ENCODE data around the gene FRAT1. TPM values are rescaled to one million over a fixed set of nuclear protein-coding genes. Genes with fewer than 3 reads are reported as not detected.

FRAT1 gene
- total and polyA plus RNA-seq, 2 of the 13 experiments (the other 11 are each of a cell fraction or from before 2014, with no cell fraction given): 1.7 to 2.3 TPM

DNA sequence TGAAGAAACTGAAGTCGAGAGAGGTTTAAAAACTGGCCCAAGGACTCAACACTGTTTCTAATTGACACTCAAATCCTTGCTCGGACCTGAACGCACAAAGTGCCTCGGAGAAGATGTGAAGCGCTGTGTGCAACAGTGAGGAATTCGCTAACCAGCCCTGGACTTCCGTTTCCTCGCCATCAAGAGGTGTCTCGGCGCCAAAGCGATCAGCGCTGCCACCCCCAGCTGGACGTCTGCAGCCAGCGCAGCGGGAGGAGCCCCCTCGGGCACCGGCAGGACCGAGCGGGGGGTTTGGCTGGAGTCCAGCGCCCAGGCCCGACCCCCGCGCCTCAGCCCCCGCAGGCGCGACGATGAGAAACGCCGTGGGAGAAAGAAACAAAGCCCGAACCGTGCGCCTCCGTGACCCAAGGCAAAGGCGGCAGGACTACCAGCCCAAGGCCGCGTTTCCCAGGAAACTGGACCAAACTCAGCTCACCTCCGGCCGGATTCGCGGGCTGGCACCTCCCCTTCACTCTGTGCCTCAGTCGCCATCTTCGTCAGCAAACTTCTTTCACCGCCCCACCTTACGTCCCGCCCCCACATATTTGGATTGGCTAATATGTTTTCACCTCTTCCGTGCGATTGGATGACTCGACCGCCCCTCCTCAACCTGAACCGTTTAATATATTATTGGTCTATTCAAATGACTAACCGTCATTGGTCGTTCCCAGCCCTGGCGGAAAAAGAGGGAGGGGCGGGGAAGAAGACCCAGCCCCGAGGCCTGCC lies 26.8 kb upstream of the FRAT1 start, which contains the start of gene ARHGAP19 (continued):
- TF ChIP-seq, protein P1, sequence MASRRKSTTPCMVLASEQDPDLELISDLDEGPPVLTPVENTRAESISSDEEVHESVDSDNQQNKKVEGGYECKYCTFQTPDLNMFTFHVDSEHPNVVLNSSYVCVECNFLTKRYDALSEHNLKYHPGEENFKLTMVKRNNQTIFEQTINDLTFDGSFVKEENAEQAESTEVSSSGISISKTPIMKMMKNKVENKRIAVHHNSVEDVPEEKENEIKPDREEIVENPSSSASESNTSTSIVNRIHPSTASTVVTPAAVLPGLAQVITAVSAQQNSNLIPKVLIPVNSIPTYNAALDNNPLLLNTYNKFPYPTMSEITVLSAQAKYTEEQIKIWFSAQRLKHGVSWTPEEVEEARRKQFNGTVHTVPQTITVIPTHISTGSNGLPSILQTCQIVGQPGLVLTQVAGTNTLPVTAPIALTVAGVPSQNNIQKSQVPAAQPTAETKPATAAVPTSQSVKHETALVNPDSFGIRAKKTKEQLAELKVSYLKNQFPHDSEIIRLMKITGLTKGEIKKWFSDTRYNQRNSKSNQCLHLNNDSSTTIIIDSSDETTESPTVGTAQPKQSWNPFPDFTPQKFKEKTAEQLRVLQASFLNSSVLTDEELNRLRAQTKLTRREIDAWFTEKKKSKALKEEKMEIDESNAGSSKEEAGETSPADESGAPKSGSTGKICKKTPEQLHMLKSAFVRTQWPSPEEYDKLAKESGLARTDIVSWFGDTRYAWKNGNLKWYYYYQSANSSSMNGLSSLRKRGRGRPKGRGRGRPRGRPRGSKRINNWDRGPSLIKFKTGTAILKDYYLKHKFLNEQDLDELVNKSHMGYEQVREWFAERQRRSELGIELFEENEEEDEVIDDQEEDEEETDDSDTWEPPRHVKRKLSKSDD (CRISPR knock-in tag; IDR thresholded peaks at IDR 0.05; ENCODE audit: low read depth): 0 out of 2 replicates have a peak, but pooled peaks have one; percentile 17
- no peak for TF ChIP-seq CC2D1A (CRISPR knock-in tag; IDR thresholded peaks at IDR 0.05)
- no peak for TF ChIP-seq PCBP1 (IDR thresholded peaks at IDR 0.05; ENCODE audit: borderline replicate concordance, low read depth, low read length)
- TF ChIP-seq ELF3 (CRISPR knock-in tag; IDR thresholded peaks at IDR 0.05): peak; percentile 51; the same call in 1 of the 2 replicates
- TF ChIP-seq, protein P2, sequence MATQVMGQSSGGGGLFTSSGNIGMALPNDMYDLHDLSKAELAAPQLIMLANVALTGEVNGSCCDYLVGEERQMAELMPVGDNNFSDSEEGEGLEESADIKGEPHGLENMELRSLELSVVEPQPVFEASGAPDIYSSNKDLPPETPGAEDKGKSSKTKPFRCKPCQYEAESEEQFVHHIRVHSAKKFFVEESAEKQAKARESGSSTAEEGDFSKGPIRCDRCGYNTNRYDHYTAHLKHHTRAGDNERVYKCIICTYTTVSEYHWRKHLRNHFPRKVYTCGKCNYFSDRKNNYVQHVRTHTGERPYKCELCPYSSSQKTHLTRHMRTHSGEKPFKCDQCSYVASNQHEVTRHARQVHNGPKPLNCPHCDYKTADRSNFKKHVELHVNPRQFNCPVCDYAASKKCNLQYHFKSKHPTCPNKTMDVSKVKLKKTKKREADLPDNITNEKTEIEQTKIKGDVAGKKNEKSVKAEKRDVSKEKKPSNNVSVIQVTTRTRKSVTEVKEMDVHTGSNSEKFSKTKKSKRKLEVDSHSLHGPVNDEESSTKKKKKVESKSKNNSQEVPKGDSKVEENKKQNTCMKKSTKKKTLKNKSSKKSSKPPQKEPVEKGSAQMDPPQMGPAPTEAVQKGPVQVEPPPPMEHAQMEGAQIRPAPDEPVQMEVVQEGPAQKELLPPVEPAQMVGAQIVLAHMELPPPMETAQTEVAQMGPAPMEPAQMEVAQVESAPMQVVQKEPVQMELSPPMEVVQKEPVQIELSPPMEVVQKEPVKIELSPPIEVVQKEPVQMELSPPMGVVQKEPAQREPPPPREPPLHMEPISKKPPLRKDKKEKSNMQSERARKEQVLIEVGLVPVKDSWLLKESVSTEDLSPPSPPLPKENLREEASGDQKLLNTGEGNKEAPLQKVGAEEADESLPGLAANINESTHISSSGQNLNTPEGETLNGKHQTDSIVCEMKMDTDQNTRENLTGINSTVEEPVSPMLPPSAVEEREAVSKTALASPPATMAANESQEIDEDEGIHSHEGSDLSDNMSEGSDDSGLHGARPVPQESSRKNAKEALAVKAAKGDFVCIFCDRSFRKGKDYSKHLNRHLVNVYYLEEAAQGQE (IDR thresholded peaks at IDR 0.05; ENCODE audit: borderline replicate concordance in 1 of 2, low read depth in 1 of 2, low read length in 2 of 2): no peak
- TF ChIP-seq, protein P3, sequence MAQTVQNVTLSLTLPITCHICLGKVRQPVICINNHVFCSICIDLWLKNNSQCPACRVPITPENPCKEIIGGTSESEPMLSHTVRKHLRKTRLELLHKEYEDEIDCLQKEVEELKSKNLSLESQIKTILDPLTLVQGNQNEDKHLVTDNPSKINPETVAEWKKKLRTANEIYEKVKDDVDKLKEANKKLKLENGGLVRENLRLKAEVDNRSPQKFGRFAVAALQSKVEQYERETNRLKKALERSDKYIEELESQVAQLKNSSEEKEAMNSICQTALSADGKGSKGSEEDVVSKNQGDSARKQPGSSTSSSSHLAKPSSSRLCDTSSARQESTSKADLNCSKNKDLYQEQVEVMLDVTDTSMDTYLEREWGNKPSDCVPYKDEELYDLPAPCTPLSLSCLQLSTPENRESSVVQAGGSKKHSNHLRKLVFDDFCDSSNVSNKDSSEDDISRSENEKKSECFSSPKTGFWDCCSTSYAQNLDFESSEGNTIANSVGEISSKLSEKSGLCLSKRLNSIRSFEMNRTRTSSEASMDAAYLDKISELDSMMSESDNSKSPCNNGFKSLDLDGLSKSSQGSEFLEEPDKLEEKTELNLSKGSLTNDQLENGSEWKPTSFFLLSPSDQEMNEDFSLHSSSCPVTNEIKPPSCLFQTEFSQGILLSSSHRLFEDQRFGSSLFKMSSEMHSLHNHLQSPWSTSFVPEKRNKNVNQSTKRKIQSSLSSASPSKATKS (CRISPR knock-in tag; IDR thresholded peaks at IDR 0.05): 0 out of 2 replicates have a peak, but pooled peaks have one; percentile 65
- TF ChIP-seq, protein P4, sequence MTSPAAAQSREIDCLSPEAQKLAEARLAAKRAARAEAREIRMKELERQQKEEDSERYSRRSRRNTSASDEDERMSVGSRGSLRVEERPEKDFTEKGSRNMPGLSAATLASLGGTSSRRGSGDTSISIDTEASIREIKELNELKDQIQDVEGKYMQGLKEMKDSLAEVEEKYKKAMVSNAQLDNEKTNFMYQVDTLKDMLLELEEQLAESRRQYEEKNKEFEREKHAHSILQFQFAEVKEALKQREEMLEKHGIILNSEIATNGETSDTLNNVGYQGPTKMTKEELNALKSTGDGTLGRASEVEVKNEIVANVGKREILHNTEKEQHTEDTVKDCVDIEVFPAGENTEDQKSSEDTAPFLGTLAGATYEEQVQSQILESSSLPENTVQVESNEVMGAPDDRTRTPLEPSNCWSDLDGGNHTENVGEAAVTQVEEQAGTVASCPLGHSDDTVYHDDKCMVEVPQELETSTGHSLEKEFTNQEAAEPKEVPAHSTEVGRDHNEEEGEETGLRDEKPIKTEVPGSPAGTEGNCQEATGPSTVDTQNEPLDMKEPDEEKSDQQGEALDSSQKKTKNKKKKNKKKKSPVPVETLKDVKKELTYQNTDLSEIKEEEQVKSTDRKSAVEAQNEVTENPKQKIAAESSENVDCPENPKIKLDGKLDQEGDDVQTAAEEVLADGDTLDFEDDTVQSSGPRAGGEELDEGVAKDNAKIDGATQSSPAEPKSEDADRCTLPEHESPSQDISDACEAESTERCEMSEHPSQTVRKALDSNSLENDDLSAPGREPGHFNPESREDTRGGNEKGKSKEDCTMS (CRISPR knock-in tag; conservative IDR thresholded peaks at IDR 0.05): no peak
- peak; percentile 31; the same call in 1 of the 2 replicates for TF ChIP-seq ZNF614 (CRISPR knock-in tag; IDR thresholded peaks at IDR 0.05; ENCODE audit: borderline replicate concordance)
- no peak for TF ChIP-seq MAF1 (CRISPR knock-in tag; IDR thresholded peaks at IDR 0.05; ENCODE audit: borderline replicate concordance)
- TF ChIP-seq XBP1 (CRISPR knock-in tag; IDR thresholded peaks at IDR 0.05): no peak
- 0 out of 2 replicates have a peak, but pooled peaks have one; percentile 45 for TF ChIP-seq CHCHD3 (CRISPR knock-in tag; IDR thresholded peaks at IDR 0.05)
- TF ChIP-seq, protein P5, sequence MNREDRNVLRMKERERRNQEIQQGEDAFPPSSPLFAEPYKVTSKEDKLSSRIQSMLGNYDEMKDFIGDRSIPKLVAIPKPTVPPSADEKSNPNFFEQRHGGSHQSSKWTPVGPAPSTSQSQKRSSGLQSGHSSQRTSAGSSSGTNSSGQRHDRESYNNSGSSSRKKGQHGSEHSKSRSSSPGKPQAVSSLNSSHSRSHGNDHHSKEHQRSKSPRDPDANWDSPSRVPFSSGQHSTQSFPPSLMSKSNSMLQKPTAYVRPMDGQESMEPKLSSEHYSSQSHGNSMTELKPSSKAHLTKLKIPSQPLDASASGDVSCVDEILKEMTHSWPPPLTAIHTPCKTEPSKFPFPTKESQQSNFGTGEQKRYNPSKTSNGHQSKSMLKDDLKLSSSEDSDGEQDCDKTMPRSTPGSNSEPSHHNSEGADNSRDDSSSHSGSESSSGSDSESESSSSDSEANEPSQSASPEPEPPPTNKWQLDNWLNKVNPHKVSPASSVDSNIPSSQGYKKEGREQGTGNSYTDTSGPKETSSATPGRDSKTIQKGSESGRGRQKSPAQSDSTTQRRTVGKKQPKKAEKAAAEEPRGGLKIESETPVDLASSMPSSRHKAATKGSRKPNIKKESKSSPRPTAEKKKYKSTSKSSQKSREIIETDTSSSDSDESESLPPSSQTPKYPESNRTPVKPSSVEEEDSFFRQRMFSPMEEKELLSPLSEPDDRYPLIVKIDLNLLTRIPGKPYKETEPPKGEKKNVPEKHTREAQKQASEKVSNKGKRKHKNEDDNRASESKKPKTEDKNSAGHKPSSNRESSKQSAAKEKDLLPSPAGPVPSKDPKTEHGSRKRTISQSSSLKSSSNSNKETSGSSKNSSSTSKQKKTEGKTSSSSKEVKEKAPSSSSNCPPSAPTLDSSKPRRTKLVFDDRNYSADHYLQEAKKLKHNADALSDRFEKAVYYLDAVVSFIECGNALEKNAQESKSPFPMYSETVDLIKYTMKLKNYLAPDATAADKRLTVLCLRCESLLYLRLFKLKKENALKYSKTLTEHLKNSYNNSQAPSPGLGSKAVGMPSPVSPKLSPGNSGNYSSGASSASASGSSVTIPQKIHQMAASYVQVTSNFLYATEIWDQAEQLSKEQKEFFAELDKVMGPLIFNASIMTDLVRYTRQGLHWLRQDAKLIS (CRISPR knock-in tag; IDR thresholded peaks at IDR 0.05): no peak

All from HepG2 (cell line).